ENCODE measurements around the gene PLXNB2.

GRCh38 chr22:50244420-50245213, 62.8 kb downstream of the PLXNB2 start, which contains the start of gene TUBGCP6:
- TF ChIP-seq, protein P1, sequence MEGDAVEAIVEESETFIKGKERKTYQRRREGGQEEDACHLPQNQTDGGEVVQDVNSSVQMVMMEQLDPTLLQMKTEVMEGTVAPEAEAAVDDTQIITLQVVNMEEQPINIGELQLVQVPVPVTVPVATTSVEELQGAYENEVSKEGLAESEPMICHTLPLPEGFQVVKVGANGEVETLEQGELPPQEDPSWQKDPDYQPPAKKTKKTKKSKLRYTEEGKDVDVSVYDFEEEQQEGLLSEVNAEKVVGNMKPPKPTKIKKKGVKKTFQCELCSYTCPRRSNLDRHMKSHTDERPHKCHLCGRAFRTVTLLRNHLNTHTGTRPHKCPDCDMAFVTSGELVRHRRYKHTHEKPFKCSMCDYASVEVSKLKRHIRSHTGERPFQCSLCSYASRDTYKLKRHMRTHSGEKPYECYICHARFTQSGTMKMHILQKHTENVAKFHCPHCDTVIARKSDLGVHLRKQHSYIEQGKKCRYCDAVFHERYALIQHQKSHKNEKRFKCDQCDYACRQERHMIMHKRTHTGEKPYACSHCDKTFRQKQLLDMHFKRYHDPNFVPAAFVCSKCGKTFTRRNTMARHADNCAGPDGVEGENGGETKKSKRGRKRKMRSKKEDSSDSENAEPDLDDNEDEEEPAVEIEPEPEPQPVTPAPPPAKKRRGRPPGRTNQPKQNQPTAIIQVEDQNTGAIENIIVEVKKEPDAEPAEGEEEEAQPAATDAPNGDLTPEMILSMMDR (IDR thresholded peaks at IDR 0.05 in 4 of 5, conservative IDR thresholded peaks at IDR 0.05 in 1 of 5): peak; percentile 24 to 43 (median 37)
- TF ChIP-seq POLR2A (IDR thresholded peaks at IDR 0.05): peak; percentile 70 to 81

All from gastrocnemius medialis (tissue), 4 donors.